Peyer's patch (tissue), 4 donors: ENCODE measurements around the gene EPPIN.

Experiments
- POLR2A ChIP-seq, 2 donors: fragments of 450-650 bp; IDR thresholded peaks; one replicate each; pipeline ENCODE4 v1.5.1; 2017; ENCODE audit warnings: antibody characterized with exemption in 2 of 2, mild to moderate bottlenecking in 2 of 2, moderate library complexity in 2 of 2
- TF ChIP-seq, protein P1 (sequence below), 6 experiments: fragments of 450-650 bp in 4 of 6; fragments of 200-600 bp in 2 of 6; sonication (generic) in 1 of 6; IDR thresholded peaks; one replicate each; pipeline ENCODE4 v1.5.1; 2017 to 2019; ENCODE audit warnings: antibody characterized with exemption in 6 of 6, mild to moderate bottlenecking in 3 of 6, moderate library complexity in 1 of 6

DNA sequence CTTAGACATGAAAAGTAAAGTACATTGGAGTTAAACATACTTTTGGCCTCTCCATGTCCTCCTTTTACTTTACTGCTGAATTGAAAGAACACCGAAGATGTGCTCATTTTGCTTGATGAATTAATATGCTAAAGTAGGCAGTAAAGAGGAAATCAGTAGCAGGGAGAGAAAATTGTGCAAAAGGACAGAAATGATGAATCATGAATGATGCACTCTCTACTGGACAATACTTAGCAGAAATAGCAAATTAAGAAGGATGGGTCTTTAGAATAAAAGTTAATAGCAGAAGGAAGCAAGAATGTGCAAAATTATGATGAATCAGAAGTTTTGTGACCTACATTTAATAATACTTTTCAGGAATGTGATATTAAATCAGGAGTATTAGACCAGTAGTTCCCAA is 23.4 kb downstream of the EPPIN start:
- TF ChIP-seq, protein P1, sequence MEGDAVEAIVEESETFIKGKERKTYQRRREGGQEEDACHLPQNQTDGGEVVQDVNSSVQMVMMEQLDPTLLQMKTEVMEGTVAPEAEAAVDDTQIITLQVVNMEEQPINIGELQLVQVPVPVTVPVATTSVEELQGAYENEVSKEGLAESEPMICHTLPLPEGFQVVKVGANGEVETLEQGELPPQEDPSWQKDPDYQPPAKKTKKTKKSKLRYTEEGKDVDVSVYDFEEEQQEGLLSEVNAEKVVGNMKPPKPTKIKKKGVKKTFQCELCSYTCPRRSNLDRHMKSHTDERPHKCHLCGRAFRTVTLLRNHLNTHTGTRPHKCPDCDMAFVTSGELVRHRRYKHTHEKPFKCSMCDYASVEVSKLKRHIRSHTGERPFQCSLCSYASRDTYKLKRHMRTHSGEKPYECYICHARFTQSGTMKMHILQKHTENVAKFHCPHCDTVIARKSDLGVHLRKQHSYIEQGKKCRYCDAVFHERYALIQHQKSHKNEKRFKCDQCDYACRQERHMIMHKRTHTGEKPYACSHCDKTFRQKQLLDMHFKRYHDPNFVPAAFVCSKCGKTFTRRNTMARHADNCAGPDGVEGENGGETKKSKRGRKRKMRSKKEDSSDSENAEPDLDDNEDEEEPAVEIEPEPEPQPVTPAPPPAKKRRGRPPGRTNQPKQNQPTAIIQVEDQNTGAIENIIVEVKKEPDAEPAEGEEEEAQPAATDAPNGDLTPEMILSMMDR (IDR thresholded peaks at IDR 0.05) = no peak
- TF ChIP-seq POLR2A (IDR thresholded peaks at IDR 0.05) = no peak
